A673 (cell line): Measurements from ENCODE around the gene KIAA1614. TPM values are rescaled to one million over a fixed set of nuclear protein-coding genes. Genes with fewer than 3 reads are reported as not detected.

ENCODE experiments used
- BruUV-seq: library from RNA; stranded (reverse); fragments of 400-500 nt; replicated peaks from 2 replicates; lab custom pipeline; 2021; lab: Mats Ljungman, UMichigan
- CTCF ChIA-PET: fragments of 300-600 bp; sonication (Branson Sonifier 250); formaldehyde crosslinking; loops from one replicate; lab custom pipeline; 2022; ENCODE audit warnings: antibody characterized with exemption; lab: Charles Lee
- POLR2A ChIA-PET: fragments of 300-600 bp; sonication (Branson Sonifier 250); formaldehyde crosslinking; loops from one replicate; lab custom pipeline; 2022; ENCODE audit warnings: antibody characterized with exemption; ENCODE audit not compliant: low non-redundant PET; lab: Charles Lee
- DNase-seq: peaks from one replicate; pipeline ENCODE4 v3.0.0-alpha.2; 2015; ENCODE audit warnings: low spot score
- H3K27ac ChIP-seq: fragments of 200-600 bp; sonication (generic); 2 replicates; pipeline ENCODE4 v1.5.1; 2016; ENCODE audit warnings: mixed run types, low read depth, mild to moderate bottlenecking, mixed read lengths, antibody characterized with exemption, low read length; ENCODE audit not compliant: poor library complexity, severe bottlenecking
- H3K27me3 ChIP-seq: fragments of 200-600 bp; sonication (generic); replicated peaks from 2 replicates; pipeline ENCODE4 v1.6.1; 2017; ENCODE audit warnings: mixed run types, low read depth, mild to moderate bottlenecking, mixed read lengths, antibody characterized with exemption, low read length; ENCODE audit not compliant: insufficient read depth, poor library complexity
- H3K36me3 ChIP-seq: fragments of 200-600 bp; sonication (generic); 2 replicates; pipeline ENCODE4 v1.6.1; 2016; ENCODE audit warnings: mixed run types, mild to moderate bottlenecking, mixed read lengths, antibody characterized with exemption, low read length; ENCODE audit not compliant: insufficient read depth, poor library complexity, severe bottlenecking
- H3K4me1 ChIP-seq: fragments of 200-600 bp; sonication (generic); 2 replicates; pipeline ENCODE4 v1.6.1; 2017; ENCODE audit warnings: mixed run types, mild to moderate bottlenecking, mixed read lengths, antibody characterized with exemption, low read length; ENCODE audit not compliant: insufficient read depth, poor library complexity, severe bottlenecking
- H3K4me3 ChIP-seq: fragments of 200-600 bp; sonication (generic); 2 replicates; pipeline ENCODE4 v1.5.1; 2016; ENCODE audit warnings: low read depth, mixed run types, mild to moderate bottlenecking, mixed read lengths, low read length; ENCODE audit not compliant: poor library complexity, severe bottlenecking
- H3K9me3 ChIP-seq: fragments of 200-600 bp; sonication (generic); 2 replicates; pipeline ENCODE4 v1.6.1; 2016; ENCODE audit warnings: mixed run types, low read depth, mild to moderate bottlenecking, mixed read lengths, antibody characterized with exemption, low read length; ENCODE audit not compliant: poor library complexity, severe bottlenecking
- EZH2 ChIP-seq: fragments of 200-600 bp; sonication (generic); IDR thresholded peaks from 2 replicates; pipeline ENCODE4 v1.6.1; 2017; ENCODE audit warnings: borderline replicate concordance, low read depth, mild to moderate bottlenecking, mixed read lengths, antibody characterized with exemption, low read length; ENCODE audit not compliant: poor library complexity, severe bottlenecking
- intact Hi-C: fragments of 100-400 bp; cut with micrococcal nuclease; formaldehyde crosslinking; loops from one replicate; pipeline ENCODE4 v1.10.0; 2022; ENCODE audit not compliant: unreplicated experiment
- total RNA-seq: library from RNA; stranded (reverse); gene quantifications from 2 replicates; pipeline ENCODE4 v1.2.3, GENCODE V29; 2021
- TF ChIP-seq, protein P1 (sequence below): fragments of 300-800, 200-600 bp; sonication (generic); conservative IDR thresholded peaks from 2 replicates; pipeline ENCODE4 v1.5.1; 2017; ENCODE audit warnings: low read depth, mild to moderate bottlenecking, antibody characterized with exemption, low read length, moderate library complexity, mixed read lengths

Gene KIAA1614
- total RNA-seq, 1 experiment from 2014 or later = 0.67 TPM

DNA sequence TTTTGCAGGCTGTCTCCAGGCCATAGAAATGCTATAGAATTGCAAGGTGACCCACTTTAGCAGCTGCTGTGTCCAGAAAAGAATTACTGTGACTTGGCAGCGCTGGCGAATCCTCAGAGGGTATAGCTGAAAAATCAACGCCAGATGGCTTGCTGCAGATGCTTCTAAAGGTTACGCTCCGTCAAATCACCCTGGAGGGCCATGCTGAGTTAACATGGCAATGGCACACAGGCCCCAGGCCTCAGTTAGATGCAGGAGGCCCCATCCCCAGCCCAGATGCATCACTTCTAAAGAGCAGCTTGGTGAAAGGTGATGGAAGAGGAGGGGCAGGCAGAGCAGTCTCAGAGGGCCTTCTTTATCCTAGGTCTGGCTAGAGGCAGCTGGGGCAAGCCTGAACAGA lies 18.0 kb downstream of the KIAA1614 start:
- POLR2A ChIA-PET = interaction anchor here (0.6 kb wide), 1 partner anchor 408 kb away, joined by 3 read pairs; no protein-coding TSS in a partner anchor
- no peak overlapping the region for H3K4me3 ChIP-seq
- CTCF ChIA-PET = no interaction called here
- H3K9me3 ChIP-seq = no peaks in the 10 kb centered on the region
- no peak overlapping the region for H3K27ac ChIP-seq
- no peak for TF ChIP-seq EZH2
- TF ChIP-seq, protein P1, sequence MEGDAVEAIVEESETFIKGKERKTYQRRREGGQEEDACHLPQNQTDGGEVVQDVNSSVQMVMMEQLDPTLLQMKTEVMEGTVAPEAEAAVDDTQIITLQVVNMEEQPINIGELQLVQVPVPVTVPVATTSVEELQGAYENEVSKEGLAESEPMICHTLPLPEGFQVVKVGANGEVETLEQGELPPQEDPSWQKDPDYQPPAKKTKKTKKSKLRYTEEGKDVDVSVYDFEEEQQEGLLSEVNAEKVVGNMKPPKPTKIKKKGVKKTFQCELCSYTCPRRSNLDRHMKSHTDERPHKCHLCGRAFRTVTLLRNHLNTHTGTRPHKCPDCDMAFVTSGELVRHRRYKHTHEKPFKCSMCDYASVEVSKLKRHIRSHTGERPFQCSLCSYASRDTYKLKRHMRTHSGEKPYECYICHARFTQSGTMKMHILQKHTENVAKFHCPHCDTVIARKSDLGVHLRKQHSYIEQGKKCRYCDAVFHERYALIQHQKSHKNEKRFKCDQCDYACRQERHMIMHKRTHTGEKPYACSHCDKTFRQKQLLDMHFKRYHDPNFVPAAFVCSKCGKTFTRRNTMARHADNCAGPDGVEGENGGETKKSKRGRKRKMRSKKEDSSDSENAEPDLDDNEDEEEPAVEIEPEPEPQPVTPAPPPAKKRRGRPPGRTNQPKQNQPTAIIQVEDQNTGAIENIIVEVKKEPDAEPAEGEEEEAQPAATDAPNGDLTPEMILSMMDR = no peak
- no peaks in the 10 kb centered on the region for H3K27me3 ChIP-seq
- intact Hi-C loops = no loop called here
- H3K36me3 ChIP-seq = no peaks in the 10 kb centered on the region
- peaks cover 32% of the 10 kb centered on the region for H3K4me1 ChIP-seq
- no TSS peak for BruUV-seq
- DNase-seq = no peak

DNA sequence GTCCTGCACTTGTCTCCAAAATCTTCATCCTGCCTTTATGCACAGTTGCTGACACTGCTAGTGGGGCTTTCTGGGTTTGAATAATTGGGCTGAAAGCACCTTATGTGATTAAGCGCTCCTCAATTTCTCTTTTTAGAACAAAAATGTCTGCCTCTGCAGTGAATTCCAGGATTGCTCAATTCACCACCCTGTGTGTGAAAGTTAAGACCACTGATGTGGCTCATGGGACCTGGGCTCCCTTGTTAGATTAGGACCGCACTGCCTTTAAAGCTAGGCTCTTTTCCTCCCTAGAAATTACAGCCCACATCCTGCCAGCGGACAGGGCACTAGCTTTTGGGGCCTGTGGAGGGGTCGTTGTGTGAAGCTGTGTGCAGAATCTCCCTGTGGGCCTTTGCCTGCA lies 18.8 kb downstream of the KIAA1614 start:
- H3K27ac ChIP-seq = no peak overlapping the region
- no peak for DNase-seq
- intact Hi-C loops = no loop called here
- no peaks in the 10 kb centered on the region for H3K9me3 ChIP-seq
- CTCF ChIA-PET = no interaction called here
- H3K36me3 ChIP-seq = no peaks in the 10 kb centered on the region
- BruUV-seq = no TSS peak
- H3K27me3 ChIP-seq = no peaks in the 10 kb centered on the region
- no peak overlapping the region for H3K4me3 ChIP-seq
- TF ChIP-seq, protein P1 = no peak
- TF ChIP-seq EZH2 = no peak
- POLR2A ChIA-PET = no interaction called here
- peaks cover 23% of the 10 kb centered on the region for H3K4me1 ChIP-seq

DNA sequence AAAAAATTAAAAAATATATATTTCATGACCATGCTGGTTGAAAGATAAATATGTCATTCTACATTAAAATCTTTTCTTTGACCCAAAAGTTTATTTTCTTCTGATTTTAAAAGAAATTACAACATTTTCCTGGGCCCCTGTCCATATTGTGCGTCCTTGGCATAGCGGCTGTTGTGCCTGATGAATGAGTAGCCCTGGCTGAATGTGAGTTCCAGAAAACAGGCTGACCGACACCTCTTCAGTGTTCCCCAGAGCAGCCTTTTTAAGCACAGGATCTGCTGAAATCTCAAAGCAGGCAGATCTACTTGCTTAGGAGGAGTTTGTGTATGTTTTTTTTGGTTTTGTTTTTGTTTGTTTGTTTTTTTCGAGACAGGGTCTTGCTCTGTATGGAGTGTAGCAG lies 19.7 kb downstream of the KIAA1614 start:
- H3K36me3 ChIP-seq = no peaks in the 10 kb centered on the region

More for the DNA sequence above, 19.7 kb downstream of the KIAA1614 start:
- ChIA-PET CTCF (no interaction called here), POLR2A (no interaction called here)
- TF ChIP-seq EZH2 = no peak
- TF ChIP-seq, protein P1 = no peak
- peaks cover 15% of the 10 kb centered on the region for H3K4me1 ChIP-seq
- no TSS peak for BruUV-seq
- no peaks in the 10 kb centered on the region for H3K27me3 ChIP-seq
- no peak overlapping the region for H3K4me3 ChIP-seq
- no peak for DNase-seq
- H3K9me3 ChIP-seq = no peaks in the 10 kb centered on the region
- H3K27ac ChIP-seq = no peak overlapping the region
- intact Hi-C loops = no loop called here
